HEK293 (cell line): Measurements from ENCODE around the gene DMWD.
"Not testable (repeated sequence)": the region's sequence is repeated elsewhere in the genome, so short reads cannot be mapped to it uniquely, and the experiment has no call there.

ENCODE experiments used
- CTCF ChIA-PET: fragments of 350-600 bp; formaldehyde crosslinking; extraction: SDS; loops from one replicate; lab custom pipeline; 2021; ENCODE audit warnings: antibody characterized with exemption; lab: Yijun Ruan, JAX
- POLR2A ChIA-PET: fragments of 300-600 bp; formaldehyde crosslinking; extraction: SDS; loops from one replicate; lab custom pipeline; 2020; ENCODE audit warnings: antibody characterized with exemption, inconsistent platforms; lab: Yijun Ruan, JAX
- H3K27ac ChIP-seq: fragments of 200-500 bp; sonication (Bioruptor generic); 2 replicates; pipeline ENCODE4 v1.5.1; 2014; ENCODE audit warnings: low read depth, low read length, control low read depth, inconsistent platforms; ENCODE audit errors: extremely low read depth
- H3K36me3 ChIP-seq, 2 experiments: fragments of 200-500 bp in 1 of 2; sonication (Bioruptor generic) in 1 of 2; 1 replicate in 1 of 2; 2 replicates in 1 of 2; pipeline ENCODE4 v1.5.1; 2014 to 2017; ENCODE audit warnings: inconsistent platforms in 2 of 2, low read length in 2 of 2; ENCODE audit not compliant: control insufficient read depth in 2 of 2, insufficient read depth in 1 of 2
- H3K4me1 ChIP-seq: fragments of 200-500 bp; sonication (Bioruptor generic); 2 replicates; pipeline ENCODE4 v1.5.1; 2014; ENCODE audit warnings: mild to moderate bottlenecking, low read length, inconsistent platforms; ENCODE audit not compliant: control insufficient read depth, insufficient read depth
- H3K4me3 ChIP-seq: 2 replicates; pipeline ENCODE4 v1.5.1; 2011; ENCODE audit warnings: low read depth, mild to moderate bottlenecking, control low read depth, low read length, moderate library complexity
- H3K9me3 ChIP-seq: fragments of 200-500 bp; sonication (Bioruptor generic); 2 replicates; pipeline ENCODE4 v1.5.1; 2014; ENCODE audit warnings: low read depth, low read length, inconsistent platforms; ENCODE audit not compliant: control insufficient read depth, insufficient read depth
- MYNN ChIP-seq: fragments of 450-650 bp; formaldehyde crosslinking; IDR thresholded peaks from 2 replicates; pipeline ENCODE4 v1.5.1; 2016; ENCODE audit warnings: missing biosample characterization, missing genetic modification characterization, borderline replicate concordance
- SP3 ChIP-seq: fragments of 450-650 bp; formaldehyde crosslinking; IDR thresholded peaks from 2 replicates; pipeline ENCODE4 v1.5.1; 2016; ENCODE audit warnings: missing biosample characterization, missing genetic modification characterization
- ZBTB21 ChIP-seq: fragments of 450-650 bp; formaldehyde crosslinking; IDR thresholded peaks from 2 replicates; pipeline ENCODE4 v1.5.1; 2017; ENCODE audit warnings: missing biosample characterization, missing genetic modification characterization
- ZFP69B ChIP-seq: fragments of 450-650 bp; formaldehyde crosslinking; IDR thresholded peaks from 2 replicates; pipeline ENCODE4 v1.5.1; 2016; ENCODE audit warnings: missing biosample characterization, missing genetic modification characterization
- ZNF155 ChIP-seq: fragments of 450-650 bp; formaldehyde crosslinking; IDR thresholded peaks from 2 replicates; pipeline ENCODE4 v1.5.1; 2016; ENCODE audit warnings: missing biosample characterization, missing genetic modification characterization
- ZNF18 ChIP-seq: fragments of 450-650 bp; formaldehyde crosslinking; IDR thresholded peaks from 2 replicates; pipeline ENCODE4 v1.5.1; 2016; ENCODE audit warnings: missing biosample characterization, missing genetic modification characterization
- ZNF223 ChIP-seq: fragments of 450-650 bp; formaldehyde crosslinking; IDR thresholded peaks from 2 replicates; pipeline ENCODE4 v1.5.1; 2016; ENCODE audit warnings: missing biosample characterization, missing genetic modification characterization
- ZNF398 ChIP-seq: fragments of 450-650 bp; formaldehyde crosslinking; IDR thresholded peaks from 2 replicates; pipeline ENCODE4 v1.5.1; 2017; ENCODE audit warnings: missing biosample characterization, missing genetic modification characterization
- ZNF501 ChIP-seq: fragments of 450-650 bp; formaldehyde crosslinking; IDR thresholded peaks from 2 replicates; pipeline ENCODE4 v1.5.1; 2016; ENCODE audit warnings: missing biosample characterization, missing genetic modification characterization
- ZNF521 ChIP-seq: fragments of 450-650 bp; formaldehyde crosslinking; IDR thresholded peaks from 2 replicates; pipeline ENCODE4 v1.5.1; 2017; ENCODE audit warnings: missing biosample characterization, mild to moderate bottlenecking, missing genetic modification characterization
- ZNF580 ChIP-seq: fragments of 450-650 bp; formaldehyde crosslinking; IDR thresholded peaks from 2 replicates; pipeline ENCODE4 v1.5.1; 2016; ENCODE audit warnings: missing biosample characterization, missing genetic modification characterization
- ZNF600 ChIP-seq: fragments of 450-650 bp; formaldehyde crosslinking; IDR thresholded peaks from 2 replicates; pipeline ENCODE4 v1.5.1; 2016; ENCODE audit warnings: missing biosample characterization, missing genetic modification characterization
- ZNF610 ChIP-seq: fragments of 450-650 bp; formaldehyde crosslinking; IDR thresholded peaks from 2 replicates; pipeline ENCODE4 v1.5.1; 2016; ENCODE audit warnings: missing biosample characterization, missing genetic modification characterization, borderline replicate concordance
- ZNF626 ChIP-seq: fragments of 450-650 bp; sonication (Bioruptor Pico); formaldehyde crosslinking; IDR thresholded peaks from 2 replicates; pipeline ENCODE4 v1.5.1; 2018; ENCODE audit warnings: missing biosample characterization, missing genetic modification characterization, inconsistent platforms
- ZNF707 ChIP-seq: fragments of 450-650 bp; formaldehyde crosslinking; IDR thresholded peaks from 2 replicates; pipeline ENCODE4 v1.5.1; 2016; ENCODE audit warnings: missing biosample characterization, missing genetic modification characterization
- TF ChIP-seq, protein P1 (sequence below): fragments of 450-650 bp; formaldehyde crosslinking; IDR thresholded peaks from 2 replicates; pipeline ENCODE4 v1.5.1; 2016; ENCODE audit warnings: missing biosample characterization, missing genetic modification characterization
- TF ChIP-seq, protein P2 (sequence below): fragments of 450-650 bp; formaldehyde crosslinking; IDR thresholded peaks from 2 replicates; pipeline ENCODE4 v1.5.1; 2016; ENCODE audit warnings: missing biosample characterization, missing genetic modification characterization

Gene DMWD

DNA sequence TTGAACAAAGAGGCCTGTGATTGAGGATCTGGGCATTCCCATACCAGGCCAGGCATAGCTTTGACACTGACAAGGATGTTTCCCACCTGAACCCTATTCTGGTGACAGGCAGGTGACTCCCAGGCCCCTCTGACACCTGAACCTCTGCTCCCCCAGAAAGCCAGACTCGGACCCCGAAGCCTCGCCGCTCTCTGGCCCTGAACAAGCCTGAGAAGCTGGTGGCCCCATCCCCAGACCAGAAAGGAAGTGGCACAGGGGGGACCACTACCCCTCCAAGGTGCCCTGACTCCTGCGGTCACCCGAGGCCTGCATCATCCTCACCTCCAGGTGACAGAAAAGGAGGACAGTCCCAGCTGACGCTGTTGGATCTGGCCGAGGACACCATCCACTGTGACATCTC, 38.3 kb downstream of the DMWD start (continued):
- no peak for TF ChIP-seq SP3
- no peak for TF ChIP-seq ZNF501 (tag by site-specific recombination)
- TF ChIP-seq ZNF521 (tag by site-specific recombination): no peak
- TF ChIP-seq ZNF155 (tag by site-specific recombination): no peak
- no peak for TF ChIP-seq MYNN (tag by site-specific recombination)
- no peak for TF ChIP-seq ZNF707

DNA sequence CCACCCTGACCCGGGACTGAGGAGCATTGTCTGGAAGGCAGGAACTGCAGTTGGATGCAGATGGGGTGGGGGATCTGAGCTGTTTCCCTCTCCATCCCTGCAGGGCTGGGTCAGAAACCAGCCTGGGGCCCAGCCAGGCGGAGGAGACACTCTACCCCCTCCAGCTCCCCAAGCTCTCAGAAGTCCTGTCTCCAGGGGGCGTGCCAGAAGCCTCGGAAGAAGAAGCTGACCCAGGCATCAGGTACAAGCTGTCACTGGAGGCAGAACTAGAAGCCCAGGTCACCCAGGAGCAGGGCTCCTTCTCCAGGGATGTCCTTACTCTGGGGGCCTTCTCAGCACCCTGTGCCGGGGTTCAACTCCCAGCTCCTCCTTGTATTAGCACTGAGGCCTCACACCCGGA, 39.1 kb downstream of the DMWD start:
- H3K9me3 ChIP-seq: no peaks in the 10 kb centered on the region
- TF ChIP-seq ZNF398 (peak; percentile 62; the same call in 1 of the 2 replicates), ZNF580 (tag by site-specific recombination) (no peak)
- TF ChIP-seq, protein P1, sequence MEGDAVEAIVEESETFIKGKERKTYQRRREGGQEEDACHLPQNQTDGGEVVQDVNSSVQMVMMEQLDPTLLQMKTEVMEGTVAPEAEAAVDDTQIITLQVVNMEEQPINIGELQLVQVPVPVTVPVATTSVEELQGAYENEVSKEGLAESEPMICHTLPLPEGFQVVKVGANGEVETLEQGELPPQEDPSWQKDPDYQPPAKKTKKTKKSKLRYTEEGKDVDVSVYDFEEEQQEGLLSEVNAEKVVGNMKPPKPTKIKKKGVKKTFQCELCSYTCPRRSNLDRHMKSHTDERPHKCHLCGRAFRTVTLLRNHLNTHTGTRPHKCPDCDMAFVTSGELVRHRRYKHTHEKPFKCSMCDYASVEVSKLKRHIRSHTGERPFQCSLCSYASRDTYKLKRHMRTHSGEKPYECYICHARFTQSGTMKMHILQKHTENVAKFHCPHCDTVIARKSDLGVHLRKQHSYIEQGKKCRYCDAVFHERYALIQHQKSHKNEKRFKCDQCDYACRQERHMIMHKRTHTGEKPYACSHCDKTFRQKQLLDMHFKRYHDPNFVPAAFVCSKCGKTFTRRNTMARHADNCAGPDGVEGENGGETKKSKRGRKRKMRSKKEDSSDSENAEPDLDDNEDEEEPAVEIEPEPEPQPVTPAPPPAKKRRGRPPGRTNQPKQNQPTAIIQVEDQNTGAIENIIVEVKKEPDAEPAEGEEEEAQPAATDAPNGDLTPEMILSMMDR (tag by site-specific recombination): 0 out of 2 replicates have a peak, but pooled peaks have one; percentile 7
- ChIA-PET POLR2A (interaction anchor here (0.6 to 2.4 kb wide), 3 partner anchors 13 to 42 kb away, joined by 3 to 10 read pairs (median 10); partner anchors contain the start of gene SIX5), CTCF (interaction anchor here (0.6 to 2.9 kb wide), 4 partner anchors 10 to 63 kb away, joined by 3 to 14 read pairs (median 4); partner anchors contain the start of gene SIX5)
- H3K4me3 ChIP-seq: no peak overlapping the region
- no peaks in the 10 kb centered on the region; a peak in 1 of 3 replicates for H3K36me3 ChIP-seq
- H3K4me1 ChIP-seq: 0 out of 2 replicates have a peak, but pooled peaks cover 2% of the 10 kb centered on the region
- H3K27ac ChIP-seq: no peak overlapping the region

GRCh38 chr19:45752639-45753038, 40.0 kb downstream of the DMWD start:
- Histone ChIP-seq H3K4me3 (no peak overlapping the region), H3K9me3 (no peaks in the 10 kb centered on the region), H3K27ac (no peak overlapping the region), H3K4me1 (0 out of 2 replicates have a peak, but pooled peaks cover 2% of the 10 kb centered on the region), H3K36me3 (no peaks in the 10 kb centered on the region)
- CTCF ChIA-PET: interaction anchor here (0.6 to 2.9 kb wide), 4 partner anchors 18 to 1803 kb away, joined by 3 to 14 read pairs (median 6); no protein-coding TSS in a partner anchor
- POLR2A ChIA-PET: interaction anchor here (0.7 to 1.7 kb wide), 4 partner anchors 15 to 129 kb away, joined by 5 to 10 read pairs (median 6); no protein-coding TSS in a partner anchor
- TF ChIP-seq ZFP69B (no peak), ZNF600 (tag by site-specific recombination) (0 out of 2 replicates have a peak, but pooled peaks have one; percentile 20)

DNA sequence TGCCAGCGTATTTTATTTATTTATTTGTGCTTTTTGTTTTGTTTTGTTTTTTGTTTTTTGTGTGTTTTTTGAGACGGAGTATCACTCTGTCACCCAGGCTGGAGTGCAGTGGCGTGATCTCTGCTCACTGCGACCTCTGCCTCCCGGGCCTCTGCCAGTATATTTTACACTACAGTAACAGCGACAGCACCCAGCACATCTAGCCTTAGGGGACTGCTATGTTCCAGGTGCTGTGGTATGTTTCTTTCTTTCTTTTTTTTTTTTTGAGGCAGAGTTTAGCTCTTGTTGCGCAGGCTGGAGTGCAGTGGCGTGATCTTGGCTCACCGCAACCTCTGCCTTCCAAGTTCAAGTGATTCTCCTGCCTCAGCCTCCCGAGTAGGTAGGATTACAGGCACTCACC, 41.2 kb downstream of the DMWD start:
- H3K36me3 ChIP-seq, H3K4me1 ChIP-seq, H3K4me3 ChIP-seq, H3K27ac ChIP-seq, H3K9me3 ChIP-seq, CTCF ChIA-PET: not testable (repeated sequence)
- POLR2A ChIA-PET: interaction anchor here (1.7 kb wide), 1 partner anchor 16 kb away, joined by 10 read pairs; no protein-coding TSS in a partner anchor

DNA sequence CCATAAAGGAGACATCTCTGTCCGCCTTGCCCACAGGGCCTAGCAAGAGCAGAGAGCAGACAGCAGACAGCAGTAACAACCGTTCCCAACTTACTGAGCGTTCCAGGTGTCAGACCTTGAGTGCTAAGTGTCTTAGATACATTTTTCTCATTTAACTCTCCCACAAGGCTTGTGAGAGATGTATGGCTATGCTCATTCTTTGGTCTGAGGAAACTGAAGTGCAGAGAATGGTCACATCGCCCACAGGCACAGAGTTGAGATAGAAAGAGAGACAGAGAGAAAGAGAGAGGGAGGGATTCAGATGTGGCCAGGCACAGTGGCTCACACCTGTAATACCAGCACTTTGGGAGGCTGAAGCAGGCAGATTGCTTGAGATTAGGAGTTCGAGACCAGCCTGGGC, 45.1 kb downstream of the DMWD start:
- H3K4me1 ChIP-seq: no peaks in the 10 kb centered on the region
- CTCF ChIA-PET: no interaction called here
- no peak overlapping the region for H3K4me3 ChIP-seq
- no peaks in the 10 kb centered on the region for H3K9me3 ChIP-seq
- no peaks in the 10 kb centered on the region for H3K36me3 ChIP-seq
- no peak overlapping the region for H3K27ac ChIP-seq
- POLR2A ChIA-PET: no interaction called here
- TF ChIP-seq SP3: no peak
- TF ChIP-seq ZNF223 (tag by site-specific recombination): no peak
- no peak for TF ChIP-seq ZNF18 (tag by site-specific recombination)
- TF ChIP-seq, protein P2, sequence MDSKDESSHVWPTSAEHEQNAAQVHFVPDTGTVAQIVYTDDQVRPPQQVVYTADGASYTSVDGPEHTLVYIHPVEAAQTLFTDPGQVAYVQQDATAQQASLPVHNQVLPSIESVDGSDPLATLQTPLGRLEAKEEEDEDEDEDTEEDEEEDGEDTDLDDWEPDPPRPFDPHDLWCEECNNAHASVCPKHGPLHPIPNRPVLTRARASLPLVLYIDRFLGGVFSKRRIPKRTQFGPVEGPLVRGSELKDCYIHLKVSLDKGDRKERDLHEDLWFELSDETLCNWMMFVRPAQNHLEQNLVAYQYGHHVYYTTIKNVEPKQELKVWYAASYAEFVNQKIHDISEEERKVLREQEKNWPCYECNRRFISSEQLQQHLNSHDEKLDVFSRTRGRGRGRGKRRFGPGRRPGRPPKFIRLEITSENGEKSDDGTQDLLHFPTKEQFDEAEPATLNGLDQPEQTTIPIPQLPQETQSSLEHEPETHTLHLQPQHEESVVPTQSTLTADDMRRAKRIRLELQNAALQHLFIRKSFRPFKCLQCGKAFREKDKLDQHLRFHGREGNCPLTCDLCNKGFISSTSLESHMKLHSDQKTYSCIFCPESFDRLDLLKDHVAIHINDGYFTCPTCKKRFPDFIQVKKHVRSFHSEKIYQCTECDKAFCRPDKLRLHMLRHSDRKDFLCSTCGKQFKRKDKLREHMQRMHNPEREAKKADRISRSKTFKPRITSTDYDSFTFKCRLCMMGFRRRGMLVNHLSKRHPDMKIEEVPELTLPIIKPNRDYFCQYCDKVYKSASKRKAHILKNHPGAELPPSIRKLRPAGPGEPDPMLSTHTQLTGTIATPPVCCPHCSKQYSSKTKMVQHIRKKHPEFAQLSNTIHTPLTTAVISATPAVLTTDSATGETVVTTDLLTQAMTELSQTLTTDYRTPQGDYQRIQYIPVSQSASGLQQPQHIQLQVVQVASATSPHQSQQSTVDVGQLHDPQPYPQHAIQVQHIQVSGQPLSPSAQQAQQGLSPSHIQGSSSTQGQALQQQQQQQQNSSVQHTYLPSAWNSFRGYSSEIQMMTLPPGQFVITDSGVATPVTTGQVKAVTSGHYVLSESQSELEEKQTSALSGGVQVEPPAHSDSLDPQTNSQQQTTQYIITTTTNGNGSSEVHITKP: no peak
- no peak for TF ChIP-seq ZNF610 (tag by site-specific recombination)
- TF ChIP-seq ZNF626: no peak
- no peak for TF ChIP-seq ZBTB21 (tag by site-specific recombination)
